SU-DHL-6 (cell line): ENCODE results near the gene TPBGL.

Experiments used
- CTCF ChIP-seq: fragments of 200-600 bp; sonication (generic); IDR thresholded peaks from one replicate; pipeline ENCODE4 v1.5.1; 2017; ENCODE audit warnings: antibody characterized with exemption, mild to moderate bottlenecking, low read length, moderate library complexity; ENCODE audit not compliant: insufficient read depth, poor library complexity, severe bottlenecking
- EZH2phosphoT487 ChIP-seq: fragments of 200-600 bp; sonication (generic), shearing (Covaris generic); conservative IDR thresholded peaks from 2 replicates; pipeline ENCODE4 v1.6.1; 2018; ENCODE audit warnings: mild to moderate bottlenecking, antibody characterized with exemption, low read length, moderate library complexity, mixed read lengths

- TF ChIP-seq CTCF (no peak), EZH2phosphoT487 (no peak)
Observed at GRCh38 chr11:75225794-75226193, 14.8 kb upstream of the TPBGL start.
